Fibroblast of lung (primary cell): ENCODE measurements around the gene PRKAG2.

Experiments
- CTCF ChIP-seq, 2 donors: IDR thresholded peaks in 1 of 2; conservative IDR thresholded peaks in 1 of 2; 1 replicate in 1 of 2; 2 replicates in 1 of 2; pipeline ENCODE4 v1.5.1; 2011 to 2012; ENCODE audit warnings: low read length in 2 of 2, control low read depth in 1 of 2, inconsistent platforms in 1 of 2, low read depth in 1 of 2, mild to moderate bottlenecking in 1 of 2
- EZH2 ChIP-seq: IDR thresholded peaks from 2 replicates; pipeline ENCODE4 v1.5.1; 2012; ENCODE audit warnings: low read length, control low read depth, mild to moderate bottlenecking; ENCODE audit errors: missing control alignments

DNA sequence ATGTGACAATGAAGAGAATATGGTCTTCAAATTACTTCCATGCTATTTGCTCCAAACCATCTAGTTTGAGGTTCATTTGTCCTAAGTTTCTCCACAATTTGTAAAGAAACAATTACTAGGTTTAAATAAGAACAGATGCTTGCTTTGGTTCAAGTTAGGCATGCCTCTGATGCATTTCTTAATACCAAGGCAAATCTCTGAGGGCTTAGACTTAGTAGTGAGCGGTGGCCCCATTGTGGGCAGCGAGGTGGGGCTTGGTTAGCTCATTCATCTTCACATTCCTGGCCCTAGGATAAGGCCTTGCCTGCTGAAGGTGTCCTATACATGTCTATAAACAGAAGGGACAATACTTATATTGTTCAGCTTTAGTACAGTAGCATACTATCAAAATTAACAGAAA lies 304.8 kb downstream of the PRKAG2 start:
- TF ChIP-seq CTCF (conservative IDR thresholded peaks at IDR 0.05 in 1 of 2, IDR thresholded peaks at IDR 0.05 in 1 of 2; ENCODE audit: low read depth in 1 of 2, low read length in 2 of 2) (no peak), EZH2 (no peak)
